SK-N-SH treated with all-trans-retinoic acid at 6 μM for 48 hours (cell line): Measurements from ENCODE around the gene PCLO.

Source experiments
- ATAC-seq: fragments of 200-7000 bp; cut with Tn5 transposase; 3 replicates; pipeline ENCODE4 v1.9.1; 2020; ENCODE audit warnings: mild to moderate bottlenecking, moderate library complexity
- ARNTL ChIP-seq: fragments of 450-650 bp; formaldehyde crosslinking; IDR thresholded peaks from 2 replicates; pipeline ENCODE4 v1.5.0; 2020; ENCODE audit warnings: low read depth, mild to moderate bottlenecking, moderate library complexity, borderline replicate concordance
- BACH2 ChIP-seq: fragments of 250-450 bp; sonication (Bioruptor Pico); IDR thresholded peaks from 2 replicates; pipeline ENCODE4 v1.9.0; 2021; ENCODE audit warnings: mild to moderate bottlenecking, borderline replicate concordance
- CREB5 ChIP-seq: fragments of 250-450 bp; sonication (Bioruptor Pico); IDR thresholded peaks from 2 replicates; pipeline ENCODE4 v1.5.1; 2020; ENCODE audit warnings: low read depth, mild to moderate bottlenecking, moderate library complexity
- ESRRG ChIP-seq: fragments of 250-450 bp; sonication (Bioruptor Pico); IDR thresholded peaks from 2 replicates; pipeline ENCODE4 v1.6.1; 2021; ENCODE audit warnings: mild to moderate bottlenecking
- GLIS3 ChIP-seq: fragments of 250-450 bp; sonication (Bioruptor Pico); IDR thresholded peaks from 2 replicates; pipeline ENCODE4 v1.5.0; 2020; ENCODE audit warnings: mild to moderate bottlenecking, moderate library complexity
- ISL1 ChIP-seq: fragments of 250-450 bp; sonication (Bioruptor Pico); IDR thresholded peaks from 2 replicates; pipeline ENCODE4 v2.1.2; 2022; ENCODE audit warnings: mild to moderate bottlenecking, moderate library complexity
- OSR1 ChIP-seq: fragments of 250-450 bp; sonication (Bioruptor Pico); IDR thresholded peaks from 2 replicates; pipeline ENCODE4 v1.8.0; 2022; ENCODE audit warnings: moderate library complexity, mild to moderate bottlenecking, inconsistent platforms
- PATZ1 ChIP-seq: fragments of 250-450 bp; sonication (Bioruptor Pico); IDR thresholded peaks from 2 replicates; pipeline ENCODE4 v1.8.0; 2020; ENCODE audit warnings: mild to moderate bottlenecking, moderate library complexity, borderline replicate concordance
- PPARA ChIP-seq: fragments of 250-450 bp; sonication (Bioruptor Pico); IDR thresholded peaks from 2 replicates; pipeline ENCODE4 v1.5.0; 2020; ENCODE audit warnings: mild to moderate bottlenecking, borderline replicate concordance
- RARB ChIP-seq: fragments of 250-450 bp; sonication (Bioruptor Pico); IDR thresholded peaks from 2 replicates; pipeline ENCODE4 v1.8.0; 2021; ENCODE audit warnings: mild to moderate bottlenecking, moderate library complexity
- TCF4 ChIP-seq: fragments of 250-450 bp; sonication (Bioruptor Pico); IDR thresholded peaks from 2 replicates; pipeline ENCODE4 v1.8.0; 2021; ENCODE audit warnings: mild to moderate bottlenecking, moderate library complexity, borderline replicate concordance
- TSHZ2 ChIP-seq: fragments of 250-450 bp; sonication (Bioruptor Pico); IDR thresholded peaks from 2 replicates; pipeline ENCODE4 v1.5.0; 2020; ENCODE audit warnings: mild to moderate bottlenecking, moderate library complexity
- ZFP3 ChIP-seq: fragments of 250-450 bp; sonication (Bioruptor Pico); IDR thresholded peaks from 2 replicates; pipeline ENCODE4 v1.5.0; 2020; ENCODE audit warnings: mild to moderate bottlenecking, moderate library complexity
- ZFP30 ChIP-seq: fragments of 450-650 bp; formaldehyde crosslinking; IDR thresholded peaks from 2 replicates; pipeline ENCODE4 v1.5.0; 2022; ENCODE audit warnings: mild to moderate bottlenecking, moderate library complexity
- ZNF8 ChIP-seq: fragments of 450-650 bp; formaldehyde crosslinking; IDR thresholded peaks from 2 replicates; pipeline ENCODE4 v1.5.0; 2020; ENCODE audit warnings: mild to moderate bottlenecking, moderate library complexity
- TF ChIP-seq, protein P1 (sequence below): fragments of 250-450 bp; sonication (Bioruptor Pico); IDR thresholded peaks from 2 replicates; pipeline ENCODE4 v1.8.0; 2021; ENCODE audit warnings: low read depth, mild to moderate bottlenecking, moderate library complexity, borderline replicate concordance
- TF ChIP-seq, protein P2 (sequence below): fragments of 250-450 bp; sonication (Bioruptor Pico); IDR thresholded peaks from 2 replicates; pipeline ENCODE4 v1.5.1; 2021; ENCODE audit warnings: mild to moderate bottlenecking, moderate library complexity

PCLO gene

DNA sequence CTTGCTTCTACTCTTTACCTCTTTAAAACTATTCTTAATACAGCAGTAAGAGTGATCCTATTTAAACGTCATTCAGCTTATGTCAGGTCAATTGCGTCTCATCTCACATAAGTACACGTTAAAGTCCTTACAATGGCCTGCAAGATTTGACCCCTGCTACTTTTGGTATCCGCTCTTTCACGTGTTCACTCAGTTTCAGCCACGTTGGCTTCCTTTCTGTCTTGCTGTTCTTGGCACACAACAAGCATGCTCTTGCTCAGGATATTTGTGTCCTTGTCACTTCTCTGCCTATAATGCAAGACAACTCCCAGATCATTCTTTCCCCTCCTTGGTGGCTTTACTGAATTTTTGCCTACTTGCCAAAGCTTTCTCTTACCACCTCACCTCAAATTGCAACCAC, 296.8 kb downstream of the PCLO start (continued):
- TF ChIP-seq, protein P1, sequence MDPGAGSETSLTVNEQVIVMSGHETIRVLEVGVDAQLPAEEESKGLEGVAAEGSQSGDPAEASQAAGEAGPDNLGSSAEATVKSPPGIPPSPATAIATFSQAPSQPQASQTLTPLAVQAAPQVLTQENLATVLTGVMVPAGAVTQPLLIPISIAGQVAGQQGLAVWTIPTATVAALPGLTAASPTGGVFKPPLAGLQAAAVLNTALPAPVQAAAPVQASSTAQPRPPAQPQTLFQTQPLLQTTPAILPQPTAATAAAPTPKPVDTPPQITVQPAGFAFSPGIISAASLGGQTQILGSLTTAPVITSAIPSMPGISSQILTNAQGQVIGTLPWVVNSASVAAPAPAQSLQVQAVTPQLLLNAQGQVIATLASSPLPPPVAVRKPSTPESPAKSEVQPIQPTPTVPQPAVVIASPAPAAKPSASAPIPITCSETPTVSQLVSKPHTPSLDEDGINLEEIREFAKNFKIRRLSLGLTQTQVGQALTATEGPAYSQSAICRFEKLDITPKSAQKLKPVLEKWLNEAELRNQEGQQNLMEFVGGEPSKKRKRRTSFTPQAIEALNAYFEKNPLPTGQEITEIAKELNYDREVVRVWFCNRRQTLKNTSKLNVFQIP: no peak
- no peak for TF ChIP-seq ZNF8 (CRISPR knock-in tag)
- TF ChIP-seq ESRRG (CRISPR knock-in tag): no peak

DNA sequence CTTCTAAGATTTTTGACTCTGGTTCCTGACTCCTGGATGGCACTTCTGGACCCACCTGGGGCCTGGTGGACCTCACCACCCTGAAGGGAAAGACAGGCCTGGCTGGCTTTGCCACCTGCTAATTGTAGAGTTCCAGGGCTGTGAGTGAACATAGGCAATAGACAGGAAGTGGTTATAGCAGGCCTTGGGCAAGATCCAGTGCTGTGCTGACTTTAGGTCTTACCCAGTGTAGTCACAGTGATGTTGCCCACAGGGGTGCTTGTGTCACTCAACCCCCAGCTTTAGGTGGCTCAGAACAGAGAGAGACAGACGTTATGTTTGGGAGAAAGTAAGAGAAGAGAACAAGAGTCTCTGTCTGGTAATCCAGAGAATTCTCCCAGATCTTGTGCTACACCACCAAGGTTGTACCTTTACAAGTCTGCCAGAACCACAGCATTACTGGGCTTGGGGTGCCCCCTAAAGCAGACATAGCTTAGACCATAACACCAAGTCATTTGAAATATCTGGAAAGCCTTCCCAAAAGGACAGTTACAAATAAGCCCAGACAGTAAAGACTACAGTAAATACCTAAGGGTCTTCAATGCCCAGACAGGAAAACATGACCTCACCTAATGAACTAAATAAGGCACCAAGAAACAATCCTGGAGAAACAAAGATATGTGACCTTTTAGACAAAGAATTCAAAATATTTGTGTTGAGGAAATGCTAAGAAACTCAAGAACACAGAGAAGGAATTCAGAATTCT, 303.4 kb downstream of the PCLO start:
- TF ChIP-seq ZFP3 (no peak), ISL1 (peak; percentile 54), ARNTL (CRISPR knock-in tag) (no peak), ZFP30 (CRISPR knock-in tag) (no peak), ZNF8 (CRISPR knock-in tag) (no peak)
- TF ChIP-seq, protein P2, sequence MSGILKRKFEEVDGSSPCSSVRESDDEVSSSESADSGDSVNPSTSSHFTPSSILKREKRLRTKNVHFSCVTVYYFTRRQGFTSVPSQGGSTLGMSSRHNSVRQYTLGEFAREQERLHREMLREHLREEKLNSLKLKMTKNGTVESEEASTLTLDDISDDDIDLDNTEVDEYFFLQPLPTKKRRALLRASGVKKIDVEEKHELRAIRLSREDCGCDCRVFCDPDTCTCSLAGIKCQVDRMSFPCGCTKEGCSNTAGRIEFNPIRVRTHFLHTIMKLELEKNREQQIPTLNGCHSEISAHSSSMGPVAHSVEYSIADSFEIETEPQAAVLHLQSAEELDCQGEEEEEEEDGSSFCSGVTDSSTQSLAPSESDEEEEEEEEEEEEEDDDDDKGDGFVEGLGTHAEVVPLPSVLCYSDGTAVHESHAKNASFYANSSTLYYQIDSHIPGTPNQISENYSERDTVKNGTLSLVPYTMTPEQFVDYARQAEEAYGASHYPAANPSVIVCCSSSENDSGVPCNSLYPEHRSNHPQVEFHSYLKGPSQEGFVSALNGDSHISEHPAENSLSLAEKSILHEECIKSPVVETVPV (CRISPR knock-in tag): no peak
- peak; percentile 80 for ATAC-seq

DNA sequence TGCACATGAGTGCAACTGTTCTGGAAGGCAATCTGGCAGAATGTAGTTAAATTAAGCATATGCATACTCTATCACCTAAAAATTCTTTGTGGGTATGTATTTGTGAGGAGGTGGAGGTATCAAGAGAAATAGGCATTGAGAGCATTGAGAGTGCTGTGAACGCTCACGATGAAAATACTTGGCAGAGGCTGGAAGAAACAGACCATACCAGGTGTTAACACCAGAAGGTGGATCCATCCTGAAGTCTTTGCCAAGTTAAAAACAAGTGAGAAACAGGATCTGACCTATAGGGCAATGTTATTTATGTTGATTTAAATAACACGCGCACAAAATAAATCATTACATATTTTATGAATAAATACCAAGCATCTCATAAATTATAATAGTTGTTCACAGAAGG, 311.6 kb downstream of the PCLO start:
- TF ChIP-seq ESRRG (CRISPR knock-in tag): no peak
- TF ChIP-seq GLIS3: no peak
- TF ChIP-seq OSR1 (CRISPR knock-in tag): no peak
- TF ChIP-seq ZFP30 (CRISPR knock-in tag): no peak
- no peak for TF ChIP-seq PATZ1 (CRISPR knock-in tag)
- no peak for TF ChIP-seq CREB5 (CRISPR knock-in tag)
- no peak for TF ChIP-seq ZNF8 (CRISPR knock-in tag)
- TF ChIP-seq, protein P1: no peak
- ATAC-seq: no peak

GRCh38 chr7:82841828-82842227, 320.9 kb downstream of the PCLO start:
- ATAC-seq: no peak
- TF ChIP-seq RARB (no peak), BACH2 (CRISPR knock-in tag) (no peak), PATZ1 (CRISPR knock-in tag) (no peak), TSHZ2 (CRISPR knock-in tag) (no peak), GLIS3 (no peak), ZFP30 (CRISPR knock-in tag) (no peak), PPARA (no peak), CREB5 (CRISPR knock-in tag) (no peak), ISL1 (no peak), ESRRG (CRISPR knock-in tag) (no peak), TCF4 (no peak)
- TF ChIP-seq, protein P1: no peak
